Lower leg skin (tissue), 4 donors: ENCODE data around the gene OST4. TPM values are rescaled to one million over a fixed set of nuclear protein-coding genes. Genes with fewer than 3 reads are reported as not detected.

Experiments
- DNase-seq, 2 donors: peaks; one replicate each; pipeline ENCODE4 v3.0.0-alpha.2; 2019; ENCODE audit warnings: low spot score in 2 of 2
- H3K4me3 ChIP-seq: fragments of 200-600 bp; sonication (generic); 2 replicates; pipeline ENCODE4 v1.5.1; 2017; ENCODE audit warnings: mild to moderate bottlenecking, low read depth; ENCODE audit not compliant: poor library complexity, severe bottlenecking
- POLR2A ChIP-seq, 2 donors: fragments of 450-650 bp; IDR thresholded peaks; one replicate each; pipeline ENCODE4 v1.6.1; 2016 to 2017; ENCODE audit warnings: antibody characterized with exemption in 2 of 2, mild to moderate bottlenecking in 1 of 2, moderate library complexity in 1 of 2
- WGBS, 2 donors: methylation state at CpG; one replicate each; pipeline ENCODE4 v1.1.5; 2018; 5-methylcytosine and 5-hydroxymethylcytosine counted together
- intact Hi-C: fragments of 100-400 bp; cut with DNase I; formaldehyde crosslinking; loops from one replicate; pipeline ENCODE4 v1.15.0; 2023; ENCODE audit warnings: low total_unique reads
- total RNA-seq, 4 donors: library from RNA; depleted of rRNA; stranded (reverse); fragments of >200 nt; gene quantifications; one replicate each; pipeline ENCODE4 v1.1.0, GENCODE V29; 2016
- TF ChIP-seq, protein P1 (sequence below), 3 donors: fragments of 450-650 bp; IDR thresholded peaks; one replicate each; pipeline ENCODE4 v1.5.1; 2016; ENCODE audit warnings: antibody characterized with exemption in 3 of 3, mild to moderate bottlenecking in 3 of 3, moderate library complexity in 2 of 3

OST4 gene
- total RNA-seq, 4 donors from 2014 or later, result 144 to 236 (median 195) TPM

DNA sequence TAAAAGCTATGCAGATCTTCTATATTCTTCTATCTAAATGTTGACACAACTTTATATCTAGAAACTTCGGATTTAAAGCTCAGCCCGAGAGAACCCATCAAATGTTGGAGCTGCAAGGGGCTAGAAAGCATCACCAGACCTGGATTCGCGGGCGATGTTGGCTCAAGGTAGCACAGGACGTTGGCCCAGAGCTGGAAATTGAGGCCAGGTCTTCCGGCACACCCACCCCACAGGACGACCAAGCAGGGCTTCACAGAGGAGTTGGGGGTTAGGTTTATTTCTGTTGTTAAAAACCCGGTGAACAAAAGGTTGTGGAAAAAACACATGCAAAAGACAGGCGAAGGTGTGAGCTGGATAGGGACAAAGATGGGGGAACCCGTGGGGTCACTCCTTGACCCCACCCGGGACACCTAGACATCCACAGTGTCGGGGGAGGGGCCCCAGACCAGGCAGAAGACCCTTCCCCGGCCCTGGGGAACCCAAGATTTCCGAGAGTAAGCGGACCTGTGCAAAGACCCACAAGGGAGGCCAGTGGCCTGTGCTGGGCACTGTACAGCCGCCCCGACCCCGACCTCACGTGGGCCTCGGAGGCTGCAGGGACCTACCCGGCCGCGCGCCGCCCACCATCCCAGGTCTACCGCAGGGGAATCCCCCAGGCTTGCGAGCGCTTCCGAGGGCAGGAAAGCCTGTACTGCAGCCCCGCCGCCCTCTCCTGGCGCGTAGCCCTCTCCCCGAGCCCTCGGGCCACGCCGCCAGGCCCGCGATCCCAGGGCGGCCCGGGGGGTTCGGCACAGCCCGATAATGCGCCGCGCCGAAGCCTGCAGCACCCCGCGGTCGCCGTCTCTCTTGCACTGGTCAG is 21.8 kb downstream of the OST4 start:
- peak in 1 of 2 donors; percentile 92 for DNase-seq
- TF ChIP-seq, protein P1, sequence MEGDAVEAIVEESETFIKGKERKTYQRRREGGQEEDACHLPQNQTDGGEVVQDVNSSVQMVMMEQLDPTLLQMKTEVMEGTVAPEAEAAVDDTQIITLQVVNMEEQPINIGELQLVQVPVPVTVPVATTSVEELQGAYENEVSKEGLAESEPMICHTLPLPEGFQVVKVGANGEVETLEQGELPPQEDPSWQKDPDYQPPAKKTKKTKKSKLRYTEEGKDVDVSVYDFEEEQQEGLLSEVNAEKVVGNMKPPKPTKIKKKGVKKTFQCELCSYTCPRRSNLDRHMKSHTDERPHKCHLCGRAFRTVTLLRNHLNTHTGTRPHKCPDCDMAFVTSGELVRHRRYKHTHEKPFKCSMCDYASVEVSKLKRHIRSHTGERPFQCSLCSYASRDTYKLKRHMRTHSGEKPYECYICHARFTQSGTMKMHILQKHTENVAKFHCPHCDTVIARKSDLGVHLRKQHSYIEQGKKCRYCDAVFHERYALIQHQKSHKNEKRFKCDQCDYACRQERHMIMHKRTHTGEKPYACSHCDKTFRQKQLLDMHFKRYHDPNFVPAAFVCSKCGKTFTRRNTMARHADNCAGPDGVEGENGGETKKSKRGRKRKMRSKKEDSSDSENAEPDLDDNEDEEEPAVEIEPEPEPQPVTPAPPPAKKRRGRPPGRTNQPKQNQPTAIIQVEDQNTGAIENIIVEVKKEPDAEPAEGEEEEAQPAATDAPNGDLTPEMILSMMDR (IDR thresholded peaks at IDR 0.05), result no peak
- 15 to 27% methylated on average over 16 to 31 of the region's 52 CpGs for WGBS, 2 donors
- H3K4me3 ChIP-seq, result peak overlapping the region; percentile 75
- intact Hi-C loops, result no loop called here

DNA sequence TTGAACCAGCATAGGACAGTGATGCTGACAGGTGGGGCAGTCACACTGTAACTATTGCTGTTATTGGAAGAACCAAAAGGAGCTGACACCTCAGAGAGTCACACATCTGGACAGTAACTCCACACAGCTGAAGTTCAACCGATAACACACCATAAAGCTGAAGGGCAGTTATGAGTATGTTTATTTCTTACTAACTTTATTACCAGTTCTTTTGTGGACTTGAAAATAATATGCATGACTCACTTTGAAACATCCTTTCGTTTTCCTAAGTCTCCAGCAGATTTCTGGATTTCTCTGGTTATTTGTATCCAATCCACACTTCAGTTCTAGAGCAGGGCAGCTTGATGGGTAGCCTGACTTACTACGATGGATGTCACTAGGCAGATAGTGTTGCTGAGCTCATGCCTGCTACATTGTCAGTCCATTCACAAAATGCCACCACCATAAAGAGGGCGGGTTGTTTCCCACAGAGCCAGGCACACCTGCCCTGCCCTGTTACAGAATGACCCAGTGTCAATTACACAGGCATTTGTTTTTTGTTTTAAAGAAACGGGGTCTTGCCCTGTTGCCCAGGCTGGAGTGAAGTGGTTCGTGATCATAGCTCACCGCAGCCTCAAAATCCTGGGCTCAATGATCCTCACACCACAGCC is 28.3 kb downstream of the OST4 start:
- intact Hi-C loops, result no loop called here
- DNase-seq, result no peak
- 81 to 85% methylated on average over 7 of the region's 7 CpGs for WGBS, 2 donors
- TF ChIP-seq, protein P1 (IDR thresholded peaks at IDR 0.05), result no peak
- TF ChIP-seq POLR2A (IDR thresholded peaks at IDR 0.05), result no peak
- no peak overlapping the region for H3K4me3 ChIP-seq

DNA sequence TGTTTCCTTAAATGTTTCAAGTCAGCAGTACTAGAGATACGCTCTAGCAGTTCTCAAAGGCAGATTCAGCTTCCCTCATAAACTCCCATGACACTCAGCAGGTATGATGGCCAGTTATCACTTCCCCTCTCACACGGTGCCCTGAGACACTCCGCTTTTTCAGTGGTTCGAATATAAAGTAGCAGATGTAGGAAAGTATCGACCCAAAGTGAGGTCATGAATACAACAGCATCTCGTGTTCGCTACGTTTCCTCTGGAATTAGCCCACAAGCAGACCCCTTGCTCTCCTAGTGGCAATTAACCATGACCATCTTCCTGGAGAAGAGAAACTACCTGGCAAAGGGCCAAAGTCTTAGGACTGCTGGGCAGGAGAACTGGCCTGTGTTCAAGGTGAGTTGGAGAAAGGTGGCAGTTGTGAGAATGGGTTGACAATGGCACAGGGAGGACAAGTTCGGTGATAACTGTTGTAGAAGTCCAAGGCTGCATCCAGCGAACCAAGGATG is 29.2 kb downstream of the OST4 start:
- TF ChIP-seq, protein P1 (IDR thresholded peaks at IDR 0.05), result no peak
- no peak for TF ChIP-seq POLR2A (IDR thresholded peaks at IDR 0.05)
- WGBS, 2 donors, result 83% methylated on average over 10 of the region's 10 CpGs
- H3K4me3 ChIP-seq, result no peak overlapping the region
- DNase-seq, result no peak
- intact Hi-C loops, result no loop called here

DNA sequence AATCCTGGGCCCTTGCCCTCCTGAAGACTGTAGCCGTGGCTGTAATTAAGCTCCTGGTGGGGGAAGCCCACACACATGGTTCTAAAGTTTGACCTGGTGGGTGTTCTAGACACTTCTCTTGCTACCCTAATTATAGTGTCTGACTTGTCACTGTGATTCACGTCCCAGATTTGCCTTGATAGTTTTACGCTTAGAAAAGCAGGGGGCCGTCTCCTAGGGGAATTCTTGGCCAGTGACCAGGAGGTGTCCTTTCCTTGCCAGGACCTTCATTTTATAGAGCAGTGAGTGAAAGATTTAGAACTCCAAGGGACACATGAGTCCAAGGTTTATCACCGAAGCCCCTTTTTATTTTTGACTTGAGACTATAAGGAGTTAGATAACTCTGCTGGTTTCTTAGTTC is 29.7 kb downstream of the OST4 start:
- H3K4me3 ChIP-seq, result no peak overlapping the region
- no peak for TF ChIP-seq POLR2A (IDR thresholded peaks at IDR 0.05)
- TF ChIP-seq, protein P1 (IDR thresholded peaks at IDR 0.05), result no peak
- intact Hi-C loops, result no loop called here
- WGBS, 2 donors, result 55 to 65% methylated on average over 5 of the region's 5 CpGs
- no peak for DNase-seq

DNA sequence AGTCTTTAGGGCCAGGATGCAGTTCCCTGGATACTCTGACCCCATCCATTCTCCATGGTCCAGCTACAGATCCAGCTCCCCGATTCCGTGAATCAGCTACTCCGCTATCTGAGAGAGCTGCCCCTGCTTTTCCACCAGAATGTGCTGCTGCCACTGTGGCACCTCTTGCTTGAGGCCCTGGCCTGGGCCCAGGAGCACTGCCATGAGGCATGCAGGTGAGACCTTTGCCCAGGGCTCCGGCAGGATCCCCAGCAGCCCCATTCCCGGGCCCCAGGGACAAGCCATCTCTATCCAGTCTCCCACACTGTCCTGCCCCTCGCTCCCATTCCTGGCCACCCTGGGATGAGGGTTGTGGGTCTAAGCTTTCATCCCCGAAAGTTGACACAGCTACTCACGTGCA is 31.2 kb downstream of the OST4 start:
- H3K4me3 ChIP-seq, result no peak overlapping the region
- 93 to 94% methylated on average over 8 of the region's 8 CpGs for WGBS, 2 donors
- intact Hi-C loops, result no loop called here
- no peak for DNase-seq
- TF ChIP-seq, protein P1 (IDR thresholded peaks at IDR 0.05), result no peak
- TF ChIP-seq POLR2A (IDR thresholded peaks at IDR 0.05), result no peak
